Stimulated activated CD8-positive, alpha-beta memory T cell treated with anti-CD3 and anti-CD28 coated beads, Interleukin-15, amount 100 ng/mL, for 24 hours (primary cell): ENCODE data around the gene PARP12.

Experiments used
- DNase-seq: peaks from one replicate; pipeline ENCODE4 v3.0.0-alpha.2; 2020; ENCODE audit warnings: low read depth

The PARP12 gene

GRCh38 chr7:140059273-140060242 is 3.2 kb downstream of the PARP12 start:
- no peak for DNase-seq

GRCh38 chr7:140058517-140058916 is 4.2 kb downstream of the PARP12 start:
- DNase-seq = no peak

DNA sequence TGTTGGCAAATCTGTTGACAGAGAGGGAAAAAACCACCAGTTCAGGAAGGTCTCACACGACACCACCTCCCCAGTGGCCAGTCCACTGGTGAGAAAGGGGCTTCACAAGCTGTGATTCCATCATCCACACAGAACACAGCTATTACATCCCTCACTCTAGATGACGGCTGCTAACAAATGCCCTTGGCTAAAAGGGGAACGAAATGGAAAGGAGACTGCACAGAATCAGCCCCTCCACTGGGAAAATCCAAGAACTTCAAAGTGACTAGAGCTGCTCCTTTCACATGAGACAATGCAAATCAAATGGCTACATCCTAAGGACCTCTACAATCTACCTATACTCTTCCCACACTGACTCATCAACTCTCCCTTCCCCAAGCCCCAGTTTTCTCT is 5.6 kb downstream of the PARP12 start:
- DNase-seq = no peak

DNA sequence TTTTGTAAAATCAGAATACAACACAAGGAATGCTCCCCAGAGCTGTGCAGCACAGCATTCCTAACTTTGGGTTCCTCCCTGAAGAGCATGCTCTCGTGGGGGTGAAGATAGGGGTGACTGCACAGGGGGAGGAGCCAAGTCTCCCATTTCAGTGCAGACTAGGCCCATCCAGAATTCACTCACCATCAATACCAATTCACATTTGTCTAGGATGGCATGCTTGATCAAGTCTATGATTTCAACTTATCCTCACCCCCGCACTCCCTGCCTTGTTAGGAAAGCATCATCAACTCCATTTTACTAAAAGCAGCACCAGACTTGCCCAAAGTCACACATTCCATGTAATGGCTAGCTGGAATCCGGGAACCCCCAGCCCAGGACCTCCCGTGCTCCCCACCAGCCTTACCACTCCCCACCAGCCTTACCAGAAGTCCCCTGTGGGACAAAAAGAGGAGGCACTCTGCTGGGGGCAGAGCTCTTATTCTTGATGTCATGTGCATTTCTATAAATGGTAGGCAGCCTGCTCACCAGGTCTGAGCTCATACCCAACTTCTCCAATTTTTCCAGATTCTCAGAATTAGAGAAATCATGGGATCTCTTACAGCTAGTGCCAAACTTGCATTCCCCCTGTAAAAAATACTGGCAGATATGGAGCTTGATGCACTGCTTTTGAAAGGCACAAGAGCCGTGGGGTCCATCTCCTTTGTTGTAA is 6.2 kb downstream of the PARP12 start:
- DNase-seq = no peak

GRCh38 chr7:140055833-140056232 is 6.9 kb downstream of the PARP12 start:
- DNase-seq = no peak

DNA sequence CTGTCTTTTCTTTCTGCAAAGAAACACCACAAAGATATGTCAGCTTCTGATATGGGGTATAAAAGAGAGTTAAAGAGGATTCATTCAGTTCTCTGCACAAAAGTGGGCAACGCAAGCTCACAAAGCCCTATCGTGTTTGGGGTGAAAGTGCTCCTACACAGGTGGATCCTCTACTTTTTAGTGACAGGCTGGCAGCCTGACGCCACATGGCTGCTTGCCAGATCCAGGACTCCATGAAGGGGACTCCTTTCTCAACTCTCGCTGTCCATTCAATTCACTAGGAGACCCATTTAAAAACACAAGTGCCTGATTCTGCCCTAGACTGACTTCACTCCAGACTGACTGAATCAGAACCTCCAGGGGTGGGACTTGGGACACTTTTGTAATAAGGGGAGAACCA is 8.0 kb downstream of the PARP12 start:
- no peak for DNase-seq

GRCh38 chr7:140053812-140054539 is 8.8 kb downstream of the PARP12 start:
- DNase-seq = no peak

DNA sequence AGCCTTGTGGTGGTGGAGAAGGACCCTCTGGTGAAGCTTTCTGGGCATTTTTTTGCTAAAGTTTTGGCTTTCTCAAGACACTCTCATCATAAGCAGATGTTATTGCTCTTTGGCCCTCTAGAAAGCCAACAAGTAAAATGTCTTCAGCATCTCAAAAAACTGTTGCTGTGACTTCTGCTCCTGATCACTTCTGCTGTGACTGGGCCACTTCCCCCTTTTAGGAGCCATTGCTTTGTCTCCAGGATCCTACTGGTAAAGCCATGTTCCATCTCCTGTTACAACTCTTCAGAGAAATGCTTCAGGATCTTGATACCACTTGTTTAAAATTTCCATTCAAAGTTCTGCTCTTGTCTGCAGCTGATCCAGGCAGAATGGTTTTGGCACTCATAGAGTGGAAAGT is 10.9 kb downstream of the PARP12 start:
- DNase-seq = no peak

DNA sequence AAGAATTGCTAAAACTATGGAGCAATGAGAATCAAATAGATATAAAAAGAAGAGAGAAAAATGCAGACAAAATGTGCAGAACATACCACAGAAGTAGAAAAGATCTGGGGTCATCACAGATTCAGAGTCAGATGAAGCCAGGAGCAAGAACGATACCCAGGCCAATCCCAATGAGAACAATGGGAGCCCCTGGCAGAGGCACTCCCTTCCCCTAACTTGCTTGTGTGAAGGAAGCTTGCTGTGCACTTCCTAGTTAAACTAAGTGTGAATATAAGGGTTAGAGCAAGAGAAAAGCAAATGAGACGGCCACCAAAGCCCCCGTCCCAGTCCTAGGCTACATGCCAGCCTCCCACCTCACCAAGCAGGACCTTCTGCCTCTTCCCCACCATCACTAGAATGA is 12.7 kb downstream of the PARP12 start:
- no peak for DNase-seq

DNA sequence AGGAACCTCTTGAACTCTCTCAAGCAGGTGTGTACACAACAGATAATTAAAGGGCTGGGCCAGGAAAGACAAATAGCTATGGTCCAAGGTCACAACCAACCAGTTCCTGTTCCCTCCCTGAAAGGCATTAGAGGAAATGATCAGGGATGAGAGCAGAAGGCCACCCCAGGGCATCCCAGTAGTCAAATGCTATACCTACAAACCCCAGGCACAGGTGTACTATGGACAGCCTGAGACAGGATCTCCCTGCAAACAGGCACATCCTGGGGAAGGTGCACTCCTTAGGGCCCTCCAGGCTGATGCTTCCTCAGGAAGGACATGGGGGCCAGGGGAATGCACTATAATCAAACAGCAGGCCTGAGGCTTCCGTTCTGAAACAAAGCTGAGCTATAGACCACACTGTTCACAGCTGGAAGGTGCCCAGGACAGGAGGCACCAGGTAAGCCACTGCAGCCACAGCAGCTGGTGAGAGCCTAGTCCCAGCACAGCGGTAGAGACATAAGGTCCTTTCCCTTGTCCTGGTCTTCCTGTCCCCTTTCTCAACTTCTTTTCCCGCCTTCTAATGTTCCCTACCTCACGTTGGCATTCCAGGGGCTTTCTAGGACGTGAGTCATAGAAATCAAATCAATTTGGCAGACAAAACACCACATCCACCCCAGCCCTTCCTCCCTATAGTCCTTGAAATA is 13.3 kb downstream of the PARP12 start:
- DNase-seq = no peak

GRCh38 chr7:140048989-140049338 is 13.8 kb downstream of the PARP12 start:
- no peak for DNase-seq

GRCh38 chr7:140048138-140048537 is 14.6 kb downstream of the PARP12 start:
- DNase-seq = no peak

- no peak for DNase-seq
Observed at GRCh38 chr7:140047197-140047596, 15.6 kb downstream of the PARP12 start.

GRCh38 chr7:140045697-140046096 is 17.1 kb downstream of the PARP12 start:
- no peak for DNase-seq

DNA sequence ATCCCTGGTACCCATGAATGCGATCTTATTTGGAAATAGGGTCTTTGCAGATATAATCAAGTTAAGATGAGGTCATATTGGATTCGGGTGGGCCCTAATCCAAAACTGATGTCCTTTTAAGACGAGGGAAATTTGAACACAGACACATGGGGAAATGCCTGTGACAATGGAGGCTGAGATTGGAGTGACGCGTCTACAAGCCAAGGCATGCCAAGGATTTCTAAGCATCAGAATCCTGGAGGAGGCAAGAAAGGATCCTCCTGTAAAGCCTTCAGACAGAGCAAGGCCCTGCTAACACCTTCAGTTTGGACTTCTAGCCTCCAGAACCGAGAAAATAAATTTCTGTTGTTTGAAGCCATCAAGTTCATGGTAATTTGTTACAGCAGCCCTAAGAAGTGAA is 18.5 kb downstream of the PARP12 start:
- DNase-seq = no peak

- no peak for DNase-seq
Observed at GRCh38 chr7:140042386-140042670, 20.4 kb downstream of the PARP12 start.

- no peak for DNase-seq
Observed at GRCh38 chr7:140041659-140042385, 20.9 kb downstream of the PARP12 start.

- DNase-seq = no peak
Observed at GRCh38 chr7:140039896-140040295, 22.9 kb downstream of the PARP12 start.

DNA sequence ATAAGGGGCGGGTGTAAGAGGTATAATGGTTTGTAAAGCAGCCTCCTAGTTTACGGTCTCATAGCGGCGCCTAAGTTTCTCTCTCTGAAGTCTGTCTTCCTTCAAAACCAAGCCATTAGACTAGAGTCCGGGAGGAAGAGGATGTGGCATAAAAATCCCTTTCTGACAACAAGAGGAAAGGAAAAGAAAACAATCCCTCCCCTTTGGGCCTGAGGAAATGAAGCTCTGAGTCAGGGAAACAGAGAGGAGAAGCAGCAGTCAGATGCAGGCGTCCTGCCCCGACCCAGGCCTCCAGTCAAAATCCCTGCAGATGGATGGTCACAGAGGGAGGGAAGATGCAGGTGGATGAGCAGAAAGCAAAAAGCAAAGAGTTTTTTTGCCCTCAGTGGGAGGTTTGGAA is 23.7 kb downstream of the PARP12 start:
- no peak for DNase-seq

DNA sequence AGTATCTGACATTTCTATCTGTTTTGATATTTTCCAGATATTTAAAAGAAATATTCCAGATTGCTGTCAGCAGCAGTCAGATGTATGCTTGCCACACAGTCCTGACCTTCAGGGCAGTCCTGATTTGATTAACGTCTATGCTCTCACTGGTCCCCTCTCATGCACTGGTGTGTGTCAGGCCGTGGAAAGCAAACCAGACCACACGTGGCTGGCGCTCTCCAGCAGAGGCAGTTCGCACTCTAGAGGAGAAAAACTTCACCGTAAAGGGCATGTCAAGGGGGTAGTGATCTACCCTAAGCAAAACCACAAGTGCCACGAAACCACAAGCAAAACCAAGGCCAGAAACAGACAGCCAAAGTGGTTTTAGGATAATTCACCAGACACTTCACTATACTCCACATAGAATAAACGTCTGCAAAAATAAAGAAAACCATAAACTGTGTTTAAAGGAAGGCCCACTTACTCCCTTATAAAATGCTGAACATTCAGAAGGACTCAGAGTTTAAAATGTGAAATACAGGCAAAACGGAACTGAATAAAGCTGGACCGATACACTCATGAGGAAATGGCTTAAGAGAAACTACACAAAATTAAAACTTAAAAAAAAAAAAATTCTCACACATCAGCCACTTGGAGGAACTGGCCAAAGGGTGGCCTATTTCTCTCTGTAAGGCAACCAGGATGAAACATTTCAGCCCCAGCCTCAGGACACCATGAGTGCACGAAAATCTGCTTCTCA is 26.4 kb downstream of the PARP12 start:
- no peak for DNase-seq
